GM04504 (cell line): ENCODE data around the gene ACTR8.
"Not testable (repeated sequence)": the region's sequence is repeated elsewhere in the genome, so short reads cannot be mapped to it uniquely, and the experiment has no call there.

Experiments used
- DNase-seq: peaks from one replicate; pipeline ENCODE4 v3.0.0-alpha.2; 2012; ENCODE audit warnings: low read depth

Gene ACTR8, protein sequence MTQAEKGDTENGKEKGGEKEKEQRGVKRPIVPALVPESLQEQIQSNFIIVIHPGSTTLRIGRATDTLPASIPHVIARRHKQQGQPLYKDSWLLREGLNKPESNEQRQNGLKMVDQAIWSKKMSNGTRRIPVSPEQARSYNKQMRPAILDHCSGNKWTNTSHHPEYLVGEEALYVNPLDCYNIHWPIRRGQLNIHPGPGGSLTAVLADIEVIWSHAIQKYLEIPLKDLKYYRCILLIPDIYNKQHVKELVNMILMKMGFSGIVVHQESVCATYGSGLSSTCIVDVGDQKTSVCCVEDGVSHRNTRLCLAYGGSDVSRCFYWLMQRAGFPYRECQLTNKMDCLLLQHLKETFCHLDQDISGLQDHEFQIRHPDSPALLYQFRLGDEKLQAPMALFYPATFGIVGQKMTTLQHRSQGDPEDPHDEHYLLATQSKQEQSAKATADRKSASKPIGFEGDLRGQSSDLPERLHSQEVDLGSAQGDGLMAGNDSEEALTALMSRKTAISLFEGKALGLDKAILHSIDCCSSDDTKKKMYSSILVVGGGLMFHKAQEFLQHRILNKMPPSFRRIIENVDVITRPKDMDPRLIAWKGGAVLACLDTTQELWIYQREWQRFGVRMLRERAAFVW

DNA sequence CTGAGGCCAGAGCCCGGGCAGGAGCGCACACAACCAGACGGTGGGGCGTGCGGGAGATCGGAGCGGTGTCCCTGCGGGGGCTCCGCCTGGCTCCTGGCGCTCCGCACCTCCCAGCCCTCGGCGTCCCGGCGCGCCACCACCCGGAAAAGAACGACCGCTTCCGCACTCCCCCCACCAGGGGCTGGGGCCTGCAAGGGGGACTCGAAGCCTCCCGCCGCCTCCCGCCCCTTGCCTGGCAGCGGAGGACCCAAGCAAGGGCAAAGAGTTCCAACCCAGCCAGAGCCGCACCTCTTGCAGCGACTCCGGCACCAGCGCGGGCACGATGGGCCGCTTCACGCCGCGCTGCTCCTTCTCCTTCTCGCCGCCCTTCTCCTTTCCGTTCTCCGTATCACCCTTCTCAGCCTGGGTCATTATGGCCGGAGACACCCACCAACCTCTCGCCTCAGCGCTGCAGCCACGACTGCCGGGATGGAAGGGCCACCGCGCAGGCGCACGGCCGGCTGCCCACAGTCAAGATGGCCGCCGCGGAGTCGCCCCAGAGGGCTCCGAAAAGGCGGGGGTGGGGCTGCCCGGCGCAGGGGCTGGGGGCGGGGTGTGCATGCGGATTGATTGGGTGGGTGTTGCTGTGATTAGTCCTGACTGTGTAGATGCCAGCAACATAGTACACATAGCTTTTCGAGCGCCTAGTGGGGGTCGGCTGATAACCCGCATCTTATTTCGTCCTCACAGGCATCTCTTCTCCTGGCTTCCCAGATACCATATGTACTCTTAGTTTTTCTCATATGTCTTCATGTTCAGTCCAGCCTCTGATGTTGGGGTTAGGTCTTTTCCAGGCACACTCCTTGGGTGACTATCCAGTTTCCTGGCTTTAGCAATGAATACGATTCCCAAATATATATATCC is at the start of gene ACTR8:
Gene ACTR8 (minus strand): TSS at position 462 of the 903 bp plus-strand sequence. CDS start 51 bp downstream, at position 411.
- peak; percentile 57 for DNase-seq

DNA sequence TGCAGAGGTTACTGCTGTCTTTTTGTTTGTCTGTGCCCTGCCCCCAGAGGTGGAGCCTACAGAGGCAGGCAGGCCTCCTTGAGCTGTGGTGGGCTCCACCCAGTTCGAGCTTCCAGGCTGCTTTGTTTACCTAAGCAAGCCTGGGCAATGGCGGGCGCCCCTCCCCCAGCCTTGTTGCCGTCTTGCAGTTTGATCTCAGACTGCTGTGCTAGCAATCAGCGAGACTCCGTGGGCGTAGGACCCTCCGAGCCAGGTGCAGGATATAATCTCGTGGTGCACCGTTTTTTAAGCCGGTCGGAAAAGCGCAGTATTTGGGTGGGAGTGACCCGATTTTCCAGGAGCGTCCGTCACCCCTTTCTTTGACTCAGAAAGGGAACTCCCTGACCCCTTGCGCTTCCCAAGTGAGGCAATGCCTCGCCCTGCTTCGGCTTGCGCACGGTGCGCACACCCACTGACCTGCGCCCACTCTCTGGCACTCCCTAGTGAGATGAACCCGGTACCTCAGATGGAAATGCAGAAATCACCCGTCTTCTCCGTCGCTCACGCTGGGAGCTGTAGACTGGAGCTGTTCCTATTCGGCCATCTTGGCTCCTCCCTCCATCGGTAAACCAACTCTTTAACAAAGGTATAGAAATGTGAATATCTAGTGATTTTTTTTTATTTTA is 45.4 kb upstream of the ACTR8 start:
- DNase-seq, result not testable (repeated sequence)

- peak; percentile 12 for DNase-seq
Measured at GRCh38 chr3:53921296-53921695, 39.3 kb upstream of the ACTR8 start.

GRCh38 chr3:53919741-53920140 is 37.8 kb upstream of the ACTR8 start:
- no peak for DNase-seq

DNA sequence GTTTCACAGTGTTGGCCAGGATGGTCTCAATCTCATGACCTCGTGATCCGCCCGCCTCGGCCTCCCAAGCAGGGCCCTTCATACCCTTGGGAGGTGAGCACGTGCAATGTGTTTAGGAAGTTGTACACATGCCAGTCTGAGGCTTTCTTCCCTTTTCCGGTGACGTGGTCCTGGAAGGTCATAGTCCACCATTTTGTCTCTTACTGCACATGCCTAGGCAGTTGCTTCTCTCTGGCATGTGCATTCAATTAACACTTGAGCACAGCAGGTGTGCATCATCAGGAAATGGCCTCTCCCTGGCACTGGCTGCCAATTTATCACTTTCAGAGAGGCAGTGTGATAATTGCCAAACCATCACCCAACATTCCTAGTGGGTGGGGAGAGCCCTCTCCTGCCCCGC is 31.4 kb upstream of the ACTR8 start:
- DNase-seq, result no peak

DNA sequence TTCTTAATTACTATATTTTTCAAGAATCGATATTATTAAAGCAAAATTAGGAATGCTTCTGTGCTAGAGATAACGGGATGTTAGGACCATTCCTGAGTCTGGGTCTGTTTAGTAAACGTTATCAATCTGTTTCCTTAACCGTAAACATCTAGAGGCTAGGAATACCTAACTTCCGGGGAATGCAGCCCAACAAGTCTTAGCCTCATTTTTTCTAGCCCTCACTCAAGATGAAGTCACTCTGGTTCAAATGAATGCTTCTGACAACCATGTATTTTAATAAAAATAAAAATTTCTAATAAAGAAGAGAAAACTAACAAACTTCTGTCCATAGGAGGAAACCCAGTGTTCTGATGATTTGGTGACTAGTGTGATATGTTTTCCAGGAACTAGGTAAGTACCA is 20.8 kb upstream of the ACTR8 start:
- DNase-seq, result no peak

GRCh38 chr3:53902067-53902466 is 20.1 kb upstream of the ACTR8 start:
- no peak for DNase-seq

DNA sequence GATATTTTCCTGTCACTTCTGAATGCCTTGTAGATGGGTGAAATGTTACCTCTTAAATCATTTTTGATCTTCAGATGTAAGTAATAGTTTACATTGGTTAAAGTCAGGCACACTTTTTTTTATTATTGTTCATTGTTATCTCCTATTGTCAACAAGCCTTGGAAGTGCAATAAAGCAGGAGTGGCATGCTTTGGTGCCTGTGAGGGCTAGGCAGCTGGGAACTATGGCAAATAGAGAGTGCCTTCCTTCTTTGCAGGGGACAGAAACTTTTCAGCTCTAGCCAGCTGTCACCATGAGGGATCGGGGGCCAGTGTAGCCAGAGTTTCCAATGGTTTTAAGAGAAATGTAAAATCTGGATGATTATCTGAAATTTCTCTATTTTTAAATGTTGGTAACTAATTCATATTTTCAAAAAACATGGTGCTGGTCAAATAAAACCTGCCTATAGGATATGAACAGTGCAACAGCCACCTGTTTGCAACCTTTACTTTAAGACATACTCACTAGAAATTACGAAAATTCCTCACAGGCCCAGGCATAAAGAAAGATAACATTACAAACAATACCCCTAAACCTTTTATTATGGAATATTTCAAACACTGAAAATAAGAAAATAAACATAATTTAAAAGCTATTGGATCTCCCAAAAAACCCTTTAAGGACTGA is 18.8 kb upstream of the ACTR8 start:
- no peak for DNase-seq

DNA sequence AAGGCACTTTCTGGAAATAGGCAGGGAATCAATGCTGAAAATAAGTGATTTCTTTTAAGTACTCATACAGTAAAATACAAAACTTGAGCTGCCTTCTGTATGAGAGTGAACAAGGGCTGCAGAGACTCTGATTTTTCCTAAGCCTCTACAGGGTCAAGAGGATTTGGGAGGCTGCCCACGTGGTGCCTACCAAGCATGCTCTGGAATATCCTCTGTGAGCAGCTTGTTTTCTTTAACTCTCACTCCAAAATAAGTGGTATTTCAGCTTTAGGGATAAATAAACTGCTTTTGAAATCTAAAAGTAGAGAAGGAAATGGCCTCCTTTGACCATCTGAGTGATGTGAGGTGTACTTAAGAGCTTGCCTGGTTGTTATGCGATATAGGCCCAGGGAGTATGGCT is 17.8 kb upstream of the ACTR8 start:
- no peak for DNase-seq

- DNase-seq, result no peak
Measured at GRCh38 chr3:53892286-53892637, 10.3 kb upstream of the ACTR8 start.

DNA sequence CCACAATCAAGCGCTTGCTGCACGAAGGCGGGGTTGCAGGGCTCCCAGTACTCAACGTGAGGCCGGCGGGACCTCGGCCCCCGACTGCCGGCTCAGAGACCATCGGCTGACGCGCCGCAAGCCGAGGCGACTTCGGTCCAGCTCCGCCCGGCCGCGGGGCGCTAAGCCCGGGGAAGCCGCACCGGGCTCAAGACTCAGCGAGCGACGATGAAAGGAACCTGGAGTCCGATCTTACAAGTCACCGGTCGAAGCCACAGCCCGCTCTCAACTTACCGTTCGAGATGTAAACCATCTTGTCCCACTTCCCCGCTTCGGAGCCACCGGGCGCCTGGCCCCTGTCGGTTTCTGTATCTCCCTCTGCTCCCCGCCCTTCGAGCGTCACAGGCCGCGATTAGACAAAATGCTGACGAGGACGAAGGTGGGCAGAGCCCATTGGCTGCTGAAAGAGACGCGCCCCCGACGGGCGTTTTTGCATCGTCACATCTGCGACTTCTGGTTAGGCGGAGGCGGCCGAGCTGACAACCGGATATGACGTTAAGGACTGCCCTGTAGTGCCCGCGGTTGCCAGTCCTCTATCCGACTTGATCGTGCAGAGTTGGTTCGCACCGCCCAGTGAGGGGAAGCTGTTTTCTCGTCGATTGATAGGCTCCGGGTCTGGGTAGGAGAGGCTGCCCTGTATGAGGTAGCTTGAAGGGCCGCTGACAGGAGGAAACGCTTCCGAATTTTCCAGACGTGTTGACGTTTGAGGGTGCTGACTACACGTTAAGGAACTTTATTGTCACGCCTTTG is 9.7 kb upstream of the ACTR8 start, which contains the start of gene SELENOK:
Gene SELENOK (minus strand): TSS at position 363 of the 789 bp plus-strand sequence.
- DNase-seq, result peak; percentile 98

DNA sequence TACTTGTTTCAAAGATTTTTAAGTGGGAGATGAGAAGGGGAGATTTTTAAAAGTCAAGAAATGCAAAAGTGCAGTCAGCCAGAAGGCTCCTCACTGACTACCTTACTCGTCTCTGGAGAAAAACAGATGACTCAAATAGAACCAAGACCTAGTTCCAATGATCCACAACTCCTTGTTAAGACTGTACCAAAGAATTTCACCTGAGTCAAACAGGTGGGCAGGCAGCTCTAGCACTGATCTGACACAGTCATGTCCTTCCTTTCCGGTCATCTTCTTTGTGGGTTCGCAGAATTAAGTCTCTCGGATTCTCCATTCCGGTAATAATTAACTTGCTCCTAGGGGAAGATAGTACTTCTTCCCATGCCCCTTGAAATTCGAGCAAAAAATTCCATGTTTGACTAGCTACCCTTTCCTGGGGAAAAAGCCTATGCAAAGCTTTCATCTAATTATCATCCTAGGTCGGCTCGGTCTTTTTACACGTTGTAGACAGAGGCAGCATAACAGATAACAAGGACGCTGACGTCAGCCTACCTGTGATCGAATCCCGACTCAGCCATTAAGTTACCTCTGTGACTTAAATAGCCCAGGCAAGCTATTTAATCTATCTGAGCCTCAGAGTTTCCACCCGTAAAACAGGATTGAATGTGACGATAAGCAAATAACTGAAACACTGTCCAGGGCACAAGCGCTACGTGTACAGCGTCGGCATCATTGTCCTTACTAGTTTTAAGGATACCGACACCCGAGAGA is 8.9 kb upstream of the ACTR8 start:
- DNase-seq, result no peak

GRCh38 chr3:53888232-53888631 is 6.3 kb upstream of the ACTR8 start:
- DNase-seq, result no peak

DNA sequence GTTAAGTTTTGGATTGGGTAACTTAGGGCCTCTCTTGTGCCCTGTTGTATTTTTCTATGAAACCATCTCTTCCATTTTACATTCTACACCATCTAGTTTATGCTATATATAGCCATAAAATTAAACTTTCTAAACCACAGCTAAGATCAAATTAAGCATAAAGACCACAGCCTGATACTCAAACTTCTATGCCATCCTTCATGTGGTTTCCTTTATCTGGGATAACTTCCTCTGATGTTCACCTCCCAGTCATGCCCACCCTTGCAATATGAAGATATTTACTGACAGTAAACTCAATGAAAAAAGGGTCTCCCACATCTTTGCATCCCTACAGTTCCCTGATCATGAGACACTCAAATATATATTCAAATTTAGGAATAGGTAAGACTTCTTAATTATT is 5.5 kb upstream of the ACTR8 start:
- DNase-seq, result no peak

- DNase-seq, result no peak
Measured at GRCh38 chr3:53885239-53885638, 3.3 kb upstream of the ACTR8 start.

DNA sequence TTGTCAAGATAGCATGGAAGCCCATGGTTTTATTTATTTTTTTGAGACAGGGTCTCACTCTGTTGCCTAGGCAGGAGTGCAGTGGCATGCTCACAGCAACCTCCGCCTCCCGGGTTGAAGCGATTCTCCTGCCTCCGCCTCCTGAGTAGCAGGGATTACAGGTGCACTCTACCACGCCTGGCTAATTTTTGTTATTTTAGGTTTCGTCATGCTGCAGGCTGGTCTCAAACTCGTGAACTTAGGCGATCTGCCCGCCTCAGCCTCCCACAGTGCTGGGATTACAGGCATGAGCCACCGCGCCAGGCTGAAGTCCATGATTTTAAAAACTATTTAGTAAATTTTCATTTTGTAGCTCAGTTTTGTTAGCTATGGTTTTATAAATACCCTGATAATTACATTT is 2.7 kb upstream of the ACTR8 start:
- no peak for DNase-seq

- no peak for DNase-seq
Measured at GRCh38 chr3:53883008-53883407, 1.1 kb upstream of the ACTR8 start.

DNA sequence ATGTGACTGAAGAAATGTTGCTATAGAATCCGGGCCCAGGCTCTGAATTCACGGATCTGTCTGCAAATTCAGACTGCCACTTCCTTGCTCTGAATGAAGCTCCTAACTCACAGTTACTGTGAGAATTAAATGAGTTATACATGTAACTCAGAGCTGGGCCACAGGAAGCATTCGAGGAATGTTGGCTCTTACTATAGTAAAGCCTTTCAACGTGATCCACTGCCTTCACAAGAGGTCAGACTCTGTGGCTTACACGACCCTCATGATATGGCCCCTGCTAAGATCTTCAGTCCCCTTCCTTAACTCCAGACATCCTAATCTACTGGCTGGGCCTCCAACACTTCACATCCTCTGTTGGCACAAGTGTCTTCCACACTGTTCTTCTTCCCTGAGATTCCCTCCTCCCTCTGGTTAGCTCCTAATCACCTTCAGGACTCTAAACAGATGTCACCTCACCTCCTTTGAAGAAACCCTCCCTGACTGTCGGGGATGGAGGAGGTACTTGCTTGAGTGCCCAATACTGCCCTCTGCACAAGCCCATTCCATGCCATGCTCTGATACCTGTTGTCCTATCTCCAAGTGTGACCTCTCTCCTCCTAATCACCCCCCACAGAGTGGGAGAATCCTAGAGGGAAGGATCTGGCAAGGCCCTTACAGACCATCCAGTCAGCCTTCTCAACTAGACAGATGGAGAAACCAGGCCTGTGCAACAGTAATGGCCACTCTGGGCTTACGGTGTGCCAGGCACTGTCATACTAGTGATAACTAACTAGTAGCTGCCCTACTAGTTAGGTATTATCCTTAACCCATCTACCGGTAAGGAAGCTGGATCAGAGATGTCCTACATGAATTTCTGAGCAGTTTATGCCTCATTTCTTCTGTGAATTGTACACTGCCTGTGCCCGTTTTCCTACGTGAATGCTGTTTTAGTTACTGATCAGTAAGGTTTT is 1.3 kb downstream of the ACTR8 start:
- no peak for DNase-seq
